ENCODE data around the gene HAGH.

The HAGH gene

GRCh38 chr16:1789643-1790045 is 37.0 kb downstream of the HAGH start:
- no peak for DNase-seq (ENCODE audit: low read depth in 1 of 2, low spot score in 1 of 2)
- TF ChIP-seq POLR2AphosphoS5 (IDR thresholded peaks at IDR 0.05; ENCODE audit: low read depth): no peak
- TF ChIP-seq CTCF (IDR thresholded peaks at IDR 0.05; ENCODE audit: insufficient read depth, low read length): no peak
- no peak for TF ChIP-seq GABPA (IDR thresholded peaks at IDR 0.05; ENCODE audit: low read depth)
- TF ChIP-seq REST (IDR thresholded peaks at IDR 0.05; ENCODE audit: insufficient replicate concordance, low read depth): no peak
- no peak for TF ChIP-seq SPI1 (IDR thresholded peaks at IDR 0.05; ENCODE audit: borderline replicate concordance, low read depth)

GRCh38 chr16:1788708-1789100 is 37.9 kb downstream of the HAGH start:
- TF ChIP-seq REST (IDR thresholded peaks at IDR 0.05; ENCODE audit: insufficient replicate concordance, low read depth) (no peak), SPI1 (IDR thresholded peaks at IDR 0.05; ENCODE audit: borderline replicate concordance, low read depth) (no peak), POLR2AphosphoS5 (IDR thresholded peaks at IDR 0.05; ENCODE audit: low read depth) (no peak), GABPA (IDR thresholded peaks at IDR 0.05; ENCODE audit: low read depth) (no peak), CTCF (IDR thresholded peaks at IDR 0.05; ENCODE audit: insufficient read depth, low read length) (no peak)
- DNase-seq (ENCODE audit: low read depth in 1 of 2, low spot score in 1 of 2): no peak
- H3K27ac ChIP-seq (replicated peaks): no peak overlapping the region
- no peaks in the 10 kb centered on the region for H3K27me3 ChIP-seq (ENCODE audit: insufficient read depth, poor library complexity, severe bottlenecking)
- H3K4me3 ChIP-seq (replicated peaks; ENCODE audit: insufficient read depth, low read length): no peak overlapping the region

More at GRCh38 chr16:1789643-1790045, 37.0 kb downstream of the HAGH start:
- no peak overlapping the region for H3K27ac ChIP-seq (replicated peaks)
- H3K4me3 ChIP-seq (replicated peaks; ENCODE audit: insufficient read depth, low read length): no peak overlapping the region
- no peaks in the 10 kb centered on the region for H3K27me3 ChIP-seq (ENCODE audit: insufficient read depth, poor library complexity, severe bottlenecking)

GRCh38 chr16:1788095-1788707 is 38.4 kb downstream of the HAGH start:
- TF ChIP-seq CTCF (IDR thresholded peaks at IDR 0.05; ENCODE audit: insufficient read depth, low read length) (no peak), SPI1 (IDR thresholded peaks at IDR 0.05; ENCODE audit: borderline replicate concordance, low read depth) (no peak)
- DNase-seq (ENCODE audit: low read depth in 1 of 2, low spot score in 1 of 2): no peak

More at GRCh38 chr16:1788095-1788707, 38.4 kb downstream of the HAGH start:
- no peaks in the 10 kb centered on the region for H3K27me3 ChIP-seq (ENCODE audit: insufficient read depth, poor library complexity, severe bottlenecking)
- H3K27ac ChIP-seq (replicated peaks): no peak overlapping the region
- no peak overlapping the region for H3K4me3 ChIP-seq (replicated peaks; ENCODE audit: insufficient read depth, low read length)

Measured in HL-60 (cell line).